Middle frontal gyrus (tissue), 1 donor: ENCODE measurements around the gene ALOX5AP.

Experiments used
- DNase-seq: peaks from one replicate; pipeline ENCODE4 v3.0.0-alpha.2; 2015; ENCODE audit warnings: low spot score; ENCODE audit errors: extremely low spot score

The ALOX5AP gene

DNA sequence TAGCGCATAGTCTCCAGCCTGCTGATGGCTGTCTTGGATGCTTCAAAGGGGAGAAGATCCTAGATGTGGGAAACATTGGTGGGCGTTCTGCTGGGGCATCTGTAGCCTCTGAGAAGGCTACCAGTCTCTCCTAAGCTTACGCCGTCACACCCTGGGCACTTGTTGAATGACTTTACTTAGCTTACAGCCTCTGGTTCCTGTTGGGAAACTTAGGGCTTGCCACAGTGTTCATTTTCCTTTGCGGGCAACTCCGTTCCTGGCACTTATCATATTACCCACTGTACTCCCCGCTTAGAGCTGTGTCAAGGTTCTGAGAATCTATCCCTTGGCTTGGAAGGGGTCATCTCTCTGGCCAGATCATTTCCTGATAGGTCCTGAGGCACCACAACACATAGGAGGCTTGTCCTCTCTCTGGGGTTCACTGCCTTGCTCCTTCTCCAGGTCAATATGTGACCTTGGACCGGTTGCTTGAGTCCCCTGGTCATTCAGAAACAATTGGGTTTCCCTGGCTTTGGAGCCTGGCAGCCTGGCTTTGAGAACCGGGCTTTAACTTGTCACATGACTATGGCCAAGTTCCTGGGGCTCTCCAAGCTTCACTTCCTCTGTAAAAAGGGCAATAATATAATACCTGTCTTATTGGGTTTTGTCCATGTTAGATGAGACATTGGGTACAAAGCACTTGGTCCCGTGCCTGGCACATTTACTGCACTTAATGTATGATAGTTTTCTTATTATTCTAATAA lies 20.5 kb upstream of the ALOX5AP start:
- DNase-seq, result no peak

- DNase-seq, result no peak
Observed at GRCh38 chr13:30715372-30715756, 20.0 kb upstream of the ALOX5AP start.

GRCh38 chr13:30715837-30716236 lies 19.5 kb upstream of the ALOX5AP start:
- no peak for DNase-seq

DNA sequence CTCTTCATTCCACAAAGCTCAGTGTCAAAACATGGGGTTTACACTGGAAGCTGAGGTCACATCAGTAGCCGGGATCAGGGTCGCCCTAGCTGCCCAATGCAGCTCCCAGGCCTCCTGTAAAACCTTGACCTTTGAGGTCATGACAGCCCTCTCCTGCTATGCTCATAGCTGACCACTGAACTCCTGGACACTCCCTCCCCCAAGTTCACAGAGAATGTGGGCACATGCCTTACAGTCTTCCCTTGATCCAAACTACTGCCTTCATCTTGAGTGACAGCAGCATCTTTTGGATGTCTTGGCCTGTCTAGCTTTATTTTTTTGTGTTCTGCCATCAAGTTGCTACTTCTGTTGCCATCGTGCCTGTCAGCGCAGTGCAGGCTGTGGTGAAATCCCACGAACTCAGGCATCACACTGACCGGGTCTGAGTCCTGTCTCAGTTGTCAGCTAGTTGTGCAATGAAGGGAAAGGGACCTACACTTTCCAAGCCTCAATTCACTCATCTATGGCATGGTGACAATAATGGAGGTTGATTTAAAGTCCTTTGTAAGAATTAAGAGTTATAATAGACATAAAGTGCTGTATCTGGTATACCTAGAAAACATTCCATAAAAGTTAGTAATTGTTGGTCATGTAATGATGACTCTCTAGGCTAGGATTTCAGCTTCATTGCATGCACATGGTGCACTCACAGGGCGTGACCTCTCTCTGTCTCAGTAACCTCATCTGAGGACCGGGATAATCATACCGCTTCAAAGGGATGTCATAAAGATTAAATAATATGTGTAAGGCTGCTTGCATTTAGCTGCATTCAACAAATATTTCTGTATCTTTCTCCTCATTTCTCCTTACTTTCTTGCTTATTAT lies 16.4 kb upstream of the ALOX5AP start:
- DNase-seq, result no peak

DNA sequence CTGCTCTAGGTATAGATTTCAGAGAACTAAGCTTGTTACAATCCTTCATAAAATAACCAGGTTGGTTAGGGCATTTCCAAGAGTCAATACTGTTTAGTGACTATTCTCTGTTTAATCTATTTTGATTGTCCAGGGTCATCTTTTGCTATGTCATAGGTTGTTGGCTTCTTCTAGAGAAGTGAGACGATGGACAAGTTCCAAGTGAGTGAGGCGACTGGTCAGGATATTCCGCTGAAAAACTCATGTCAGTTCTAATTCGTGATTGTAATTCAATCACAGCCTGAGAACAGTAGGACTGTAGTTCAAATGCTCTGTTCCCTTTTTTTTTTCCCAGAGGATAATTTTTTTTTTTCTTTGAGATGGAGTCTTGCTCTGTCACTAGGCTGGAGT lies 15.8 kb upstream of the ALOX5AP start:
- DNase-seq, result no peak

DNA sequence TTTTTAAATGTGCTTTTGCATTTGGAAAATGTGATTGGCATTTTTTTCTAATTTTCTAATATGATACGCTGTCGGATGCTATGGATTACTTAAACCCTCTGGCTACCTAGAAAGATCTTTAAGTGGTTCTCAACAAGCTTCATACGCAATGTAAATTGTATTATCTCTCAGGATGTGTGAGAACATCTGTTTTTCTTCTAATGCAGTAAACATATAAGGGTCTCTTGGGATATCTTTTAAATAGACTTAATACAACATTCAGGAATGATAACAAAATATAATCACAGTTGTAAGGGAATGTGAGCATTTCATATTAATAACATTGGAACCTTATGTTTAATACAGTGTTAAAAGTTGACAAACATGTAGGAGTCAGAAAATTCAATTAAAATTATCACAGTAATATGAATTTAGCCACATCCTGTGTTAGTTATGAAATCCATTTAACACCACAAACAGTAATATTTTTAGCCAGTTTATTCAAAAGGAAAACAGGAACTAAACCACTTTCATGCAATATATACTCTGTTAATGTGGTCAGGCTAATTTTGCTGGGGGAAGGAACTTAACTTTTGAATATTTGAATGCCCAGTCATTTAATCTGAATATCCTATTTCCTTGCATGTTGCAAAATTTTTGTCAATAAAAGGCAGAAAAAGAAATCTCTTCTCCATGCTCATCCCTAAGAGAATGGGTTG lies 15.0 kb upstream of the ALOX5AP start:
- DNase-seq, result no peak

DNA sequence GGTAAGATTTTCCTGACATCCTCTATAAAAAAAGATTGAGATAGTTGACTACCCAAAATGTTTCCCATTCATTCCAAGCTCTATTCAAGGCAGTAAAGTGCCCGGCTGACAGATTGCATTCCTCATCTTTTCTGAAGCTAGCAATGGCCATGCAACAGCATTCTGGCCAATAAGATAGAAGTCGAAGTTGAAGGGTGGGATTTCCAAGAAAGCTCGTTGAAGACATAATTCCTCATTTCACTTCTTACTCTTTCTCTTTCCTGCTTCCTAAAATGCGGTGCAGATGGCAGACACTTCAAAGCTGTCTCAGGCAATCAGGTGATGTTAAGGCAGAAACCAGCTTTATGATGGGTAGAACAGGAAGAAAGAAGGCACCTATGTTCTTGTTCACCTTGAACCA lies 13.4 kb upstream of the ALOX5AP start:
- no peak for DNase-seq

GRCh38 chr13:30722361-30722760 lies 13.0 kb upstream of the ALOX5AP start:
- DNase-seq, result no peak

GRCh38 chr13:30724778-30725177 lies 10.6 kb upstream of the ALOX5AP start:
- no peak for DNase-seq

DNA sequence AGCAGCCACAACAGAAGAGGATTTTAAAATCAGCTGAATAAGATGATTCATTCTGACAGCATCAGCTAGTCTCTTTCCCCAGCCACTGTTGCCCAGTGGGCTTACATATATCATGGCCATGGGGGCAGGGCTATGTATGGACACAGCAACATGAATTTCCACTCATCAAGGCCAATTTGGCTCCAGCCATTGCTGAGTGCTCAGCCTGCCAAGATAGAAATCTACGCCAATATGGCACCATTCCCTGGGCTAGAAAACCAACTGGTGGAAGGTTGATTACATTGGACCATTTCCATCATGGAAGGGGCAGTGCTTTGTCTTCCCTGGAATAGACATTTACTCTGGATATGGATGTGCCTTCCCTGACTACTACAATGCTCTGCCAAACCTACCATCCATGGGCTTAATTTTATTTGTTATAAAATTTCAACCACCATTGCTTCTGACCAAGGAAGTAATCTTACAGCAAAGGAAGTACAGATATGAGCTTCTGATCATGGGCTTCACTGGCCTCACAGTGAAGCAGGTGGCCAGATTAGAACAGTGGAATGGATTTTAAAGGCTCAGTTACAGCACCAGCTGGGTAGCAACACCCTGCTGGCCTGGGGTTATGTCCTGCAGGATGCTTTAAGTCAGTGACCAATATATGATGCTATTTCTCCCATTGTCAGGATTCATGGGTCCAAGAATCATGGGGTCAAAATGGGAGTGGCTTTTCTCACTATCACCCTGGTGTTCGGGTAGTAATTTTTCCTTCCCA lies 9.8 kb upstream of the ALOX5AP start:
- no peak for DNase-seq

GRCh38 chr13:30726192-30726591 lies 9.2 kb upstream of the ALOX5AP start:
- DNase-seq, result no peak

DNA sequence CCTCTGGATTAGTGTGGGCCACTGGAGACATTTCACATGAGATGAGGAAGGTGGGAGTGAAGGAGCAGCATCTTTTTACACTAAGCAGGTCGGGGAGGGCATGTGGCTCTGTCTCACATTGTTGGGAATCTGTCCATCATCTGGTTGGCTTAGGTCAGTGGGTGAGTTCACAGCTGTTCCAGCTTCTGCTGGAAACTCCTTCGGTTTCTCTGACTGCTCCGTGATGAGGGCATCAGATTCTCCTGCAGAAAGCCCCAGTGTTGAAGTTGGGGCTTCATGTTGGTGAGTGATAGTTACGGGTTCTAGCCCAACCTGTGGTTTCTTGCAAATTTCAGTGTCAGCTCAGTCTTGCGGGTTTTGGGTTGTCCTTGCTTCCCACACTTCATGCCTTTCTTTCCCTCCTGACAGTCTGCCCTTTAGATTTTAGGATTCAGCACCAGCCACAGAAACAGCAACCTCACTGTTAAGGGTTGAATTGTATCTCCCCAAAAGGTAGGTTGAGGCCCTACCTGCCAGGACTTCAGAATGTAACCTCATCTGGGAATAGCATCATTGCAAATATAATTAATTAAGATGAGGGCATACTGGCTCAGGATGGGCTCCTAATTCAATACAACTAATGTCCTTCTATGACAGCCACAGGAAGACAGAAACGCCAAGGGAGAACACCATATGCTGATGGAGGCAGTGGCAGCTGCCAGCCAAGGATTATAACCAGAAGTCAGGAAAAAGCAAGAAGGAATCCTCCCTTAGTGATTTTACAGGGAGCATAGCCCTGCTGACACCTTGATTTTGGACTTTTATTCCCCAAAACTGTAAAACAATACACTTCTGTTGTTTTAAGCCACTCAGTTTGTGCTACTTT lies 7.6 kb upstream of the ALOX5AP start:
- DNase-seq, result no peak

- no peak for DNase-seq
Observed at GRCh38 chr13:30729801-30730200, 5.5 kb upstream of the ALOX5AP start.

GRCh38 chr13:30730526-30730925 lies 4.8 kb upstream of the ALOX5AP start:
- DNase-seq, result no peak

- DNase-seq, result no peak
Observed at GRCh38 chr13:30731361-30732045, 3.8 kb upstream of the ALOX5AP start.

GRCh38 chr13:30732046-30732390 lies 3.3 kb upstream of the ALOX5AP start:
- DNase-seq, result no peak

DNA sequence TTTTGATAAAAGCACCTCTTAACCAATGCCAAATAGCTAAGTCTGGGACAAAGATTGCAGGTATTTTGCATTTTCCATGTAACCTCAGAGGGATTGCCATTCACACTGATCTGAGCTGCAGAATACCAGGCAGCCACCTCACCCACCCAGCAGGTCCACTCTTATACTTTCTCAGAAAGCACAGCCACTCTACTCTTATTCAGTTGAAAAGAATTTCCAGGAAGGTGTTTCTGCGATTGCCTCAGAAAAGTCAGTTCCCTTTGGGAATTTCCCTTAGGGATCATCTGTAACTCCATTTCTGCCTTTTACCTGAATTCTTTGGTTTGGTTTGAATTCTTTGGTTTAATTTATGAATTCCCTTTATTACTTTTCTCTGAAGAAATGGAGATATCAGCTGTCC lies 904 bp upstream of the ALOX5AP start:
- DNase-seq, result no peak

GRCh38 chr13:30735872-30736175 lies 481 bp downstream of the ALOX5AP start:
- DNase-seq, result no peak

DNA sequence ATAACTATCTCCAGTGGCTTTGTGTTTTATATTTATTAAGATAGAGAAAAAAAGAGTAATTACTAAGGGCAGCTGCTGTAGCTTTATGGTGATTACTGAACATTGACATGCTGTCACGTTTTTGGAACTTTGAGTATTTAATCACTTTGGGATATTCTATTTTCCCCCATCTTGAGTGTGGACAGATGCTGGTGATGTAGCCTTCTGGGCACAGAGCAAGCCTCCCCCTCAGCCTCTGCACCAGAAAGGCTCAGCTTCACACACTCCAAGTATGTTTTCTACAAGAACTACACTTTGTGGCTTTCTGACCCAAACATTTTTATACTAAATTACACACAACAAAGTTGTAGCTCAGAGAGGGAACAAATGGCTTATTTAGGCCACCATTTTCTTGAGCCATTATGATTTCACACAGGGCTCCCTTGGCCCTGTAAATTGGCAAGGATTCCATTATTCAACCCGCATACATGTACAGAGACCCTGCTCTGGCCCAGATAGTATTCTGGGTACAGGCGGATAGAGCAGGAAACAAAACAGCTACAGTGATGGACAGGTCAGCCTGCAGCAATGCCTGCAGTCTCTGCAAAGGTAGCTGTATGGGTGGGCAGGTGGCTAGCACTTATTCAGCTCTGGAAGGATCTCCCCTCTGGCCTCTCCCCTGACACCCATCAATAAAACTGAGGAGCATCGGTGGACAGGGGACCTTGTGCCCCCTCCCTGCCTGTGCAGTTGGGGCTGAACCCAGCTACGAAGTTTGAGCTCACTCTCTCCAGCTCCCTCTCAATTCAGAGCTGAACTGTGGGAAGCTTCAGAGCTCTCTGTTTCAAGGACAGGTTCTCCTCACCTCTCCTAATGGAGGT lies 1.3 kb downstream of the ALOX5AP start:
- no peak for DNase-seq
